Brain microvascular endothelial cell (primary cell): ENCODE measurements around the gene FAF1.

ENCODE experiments used
- DNase-seq: peaks from one replicate; pipeline ENCODE4 v3.0.0-alpha.2; 2020
- H3K27ac ChIP-seq: fragments of 250-450 bp; sonication (Bioruptor Pico); 2 replicates; pipeline ENCODE4 v1.5.1; 2020; ENCODE audit warnings: mild to moderate bottlenecking, moderate library complexity
- H3K27me3 ChIP-seq: fragments of 250-450 bp; sonication (Bioruptor Pico); replicated peaks from 2 replicates; pipeline ENCODE4 v1.5.1; 2020; ENCODE audit warnings: mild to moderate bottlenecking
- H3K36me3 ChIP-seq: fragments of 250-450 bp; sonication (Bioruptor Pico); replicated peaks from 2 replicates; pipeline ENCODE4 v1.5.1; 2020; ENCODE audit warnings: mild to moderate bottlenecking
- H3K4me3 ChIP-seq: 2 replicates; pipeline ENCODE4 v1.5.1; 2011; ENCODE audit warnings: low read depth, mild to moderate bottlenecking, control low read depth, low read length, moderate library complexity
- in situ Hi-C: cut with HindIII; loops from 2 replicates; pipeline ENCODE4 v1.10.0; 2017; ENCODE audit warnings: low sequenced_read_pairs, low pct_ligation_motif_present
- TF ChIP-seq, protein P1 (sequence below): IDR thresholded peaks from 2 replicates; pipeline ENCODE4 v1.5.1; 2011; ENCODE audit warnings: low read depth, mild to moderate bottlenecking, moderate library complexity, low read length, control low read depth, inconsistent platforms; ENCODE audit errors: missing control alignments

FAF1 gene

GRCh38 chr1:50852889-50853288, 107.2 kb downstream of the FAF1 start:
- TF ChIP-seq, protein P1, sequence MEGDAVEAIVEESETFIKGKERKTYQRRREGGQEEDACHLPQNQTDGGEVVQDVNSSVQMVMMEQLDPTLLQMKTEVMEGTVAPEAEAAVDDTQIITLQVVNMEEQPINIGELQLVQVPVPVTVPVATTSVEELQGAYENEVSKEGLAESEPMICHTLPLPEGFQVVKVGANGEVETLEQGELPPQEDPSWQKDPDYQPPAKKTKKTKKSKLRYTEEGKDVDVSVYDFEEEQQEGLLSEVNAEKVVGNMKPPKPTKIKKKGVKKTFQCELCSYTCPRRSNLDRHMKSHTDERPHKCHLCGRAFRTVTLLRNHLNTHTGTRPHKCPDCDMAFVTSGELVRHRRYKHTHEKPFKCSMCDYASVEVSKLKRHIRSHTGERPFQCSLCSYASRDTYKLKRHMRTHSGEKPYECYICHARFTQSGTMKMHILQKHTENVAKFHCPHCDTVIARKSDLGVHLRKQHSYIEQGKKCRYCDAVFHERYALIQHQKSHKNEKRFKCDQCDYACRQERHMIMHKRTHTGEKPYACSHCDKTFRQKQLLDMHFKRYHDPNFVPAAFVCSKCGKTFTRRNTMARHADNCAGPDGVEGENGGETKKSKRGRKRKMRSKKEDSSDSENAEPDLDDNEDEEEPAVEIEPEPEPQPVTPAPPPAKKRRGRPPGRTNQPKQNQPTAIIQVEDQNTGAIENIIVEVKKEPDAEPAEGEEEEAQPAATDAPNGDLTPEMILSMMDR: no peak
- Histone ChIP-seq H3K4me3 (no peak overlapping the region), H3K36me3 (no peaks in the 10 kb centered on the region), H3K27me3 (no peaks in the 10 kb centered on the region), H3K27ac (no peak overlapping the region)
- DNase-seq: no peak
- in situ Hi-C loops: no loop called here

DNA sequence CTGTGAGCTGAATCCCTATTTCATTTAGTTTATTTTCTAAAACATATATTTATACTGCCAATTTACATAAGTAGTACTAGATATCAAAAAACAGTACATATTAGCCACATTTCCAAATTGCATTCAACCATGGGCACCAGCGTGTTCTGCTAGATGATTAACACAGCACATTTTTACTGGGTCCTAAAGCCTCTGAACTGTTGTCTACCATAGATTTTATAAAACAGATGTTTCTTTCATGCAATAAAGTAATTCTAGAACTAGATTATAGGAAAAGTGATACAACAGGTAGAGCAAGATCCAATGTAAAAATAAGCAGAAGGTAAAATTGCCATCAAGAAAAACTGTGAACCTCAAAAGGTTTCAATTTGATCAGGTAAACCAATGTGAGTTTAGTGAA, 108.6 kb downstream of the FAF1 start:
- no peaks in the 10 kb centered on the region for H3K27me3 ChIP-seq
- in situ Hi-C loops: no loop called here
- H3K27ac ChIP-seq: no peak overlapping the region
- no peak overlapping the region for H3K4me3 ChIP-seq
- H3K36me3 ChIP-seq: no peaks in the 10 kb centered on the region
- no peak for DNase-seq
- TF ChIP-seq, protein P1: no peak

DNA sequence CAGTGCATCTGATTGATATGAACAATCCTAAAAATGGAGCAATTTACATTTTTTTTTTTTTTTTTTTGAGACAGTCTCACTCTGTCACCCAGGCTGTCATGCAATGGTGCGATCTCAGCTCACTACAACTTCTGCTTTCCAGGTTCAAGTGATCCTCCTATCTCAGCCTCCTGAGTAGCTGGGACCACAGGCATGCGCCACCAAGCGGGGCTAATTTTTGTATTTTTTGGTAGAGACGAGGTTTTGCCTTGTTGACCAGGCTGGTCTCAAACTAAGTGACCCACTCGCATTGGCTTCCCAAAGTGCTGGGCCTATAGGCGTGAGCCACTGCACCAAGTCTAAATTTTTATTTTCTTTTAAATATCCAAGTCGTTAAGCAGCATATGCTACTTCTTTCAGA, 109.0 kb downstream of the FAF1 start:
- in situ Hi-C loops: no loop called here
- TF ChIP-seq, protein P1: no peak
- DNase-seq: no peak

DNA sequence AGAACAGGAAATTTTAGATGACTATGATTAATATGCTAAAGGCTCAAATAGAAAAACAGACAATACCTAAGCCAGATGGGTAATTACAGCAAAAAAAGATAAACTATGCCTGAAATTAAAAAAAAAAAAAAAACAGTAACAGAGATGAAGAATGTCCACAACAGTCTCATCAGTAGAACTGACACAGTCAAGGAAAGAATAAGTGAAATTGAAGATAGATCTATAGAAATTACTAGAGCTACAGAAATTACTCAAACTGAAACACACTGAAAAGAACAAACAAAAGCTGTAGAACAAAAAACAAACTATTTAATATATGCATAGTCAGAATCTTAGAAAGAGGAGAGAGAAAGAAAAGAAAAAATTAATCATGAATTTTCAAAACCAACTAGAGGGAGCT, 112.8 kb downstream of the FAF1 start:
- TF ChIP-seq, protein P1: no peak
- Histone ChIP-seq H3K4me3 (no peak overlapping the region), H3K27me3 (no peaks in the 10 kb centered on the region), H3K27ac (no peak overlapping the region), H3K36me3 (no peaks in the 10 kb centered on the region)
- in situ Hi-C loops: no loop called here
- DNase-seq: no peak

More for the DNA sequence above, 109.0 kb downstream of the FAF1 start:
- no peaks in the 10 kb centered on the region for H3K27me3 ChIP-seq
- H3K36me3 ChIP-seq: no peaks in the 10 kb centered on the region
- no peak overlapping the region for H3K27ac ChIP-seq
- H3K4me3 ChIP-seq: no peak overlapping the region

- Histone ChIP-seq H3K4me3 (no peak overlapping the region), H3K27ac (no peak overlapping the region), H3K36me3 (no peaks in the 10 kb centered on the region), H3K27me3 (no peaks in the 10 kb centered on the region)
- no peak for DNase-seq
- in situ Hi-C loops: no loop called here
- TF ChIP-seq, protein P1: no peak
Observed at GRCh38 chr1:50846224-50846839, 113.7 kb downstream of the FAF1 start.

- Histone ChIP-seq H3K27me3 (no peaks in the 10 kb centered on the region), H3K4me3 (no peak overlapping the region), H3K27ac (no peak overlapping the region), H3K36me3 (no peaks in the 10 kb centered on the region)
- in situ Hi-C loops: no loop called here
- no peak for DNase-seq
- TF ChIP-seq, protein P1: no peak
Observed at GRCh38 chr1:50841791-50842387, 118.2 kb downstream of the FAF1 start.
